ENCODE measurements around the gene EXOC1.

EXOC1 gene

GRCh38 chr4:55849724-55850123 is 3.7 kb upstream of the EXOC1 start:
- in situ Hi-C loops (cut with MboI; ENCODE audit: low sequenced_read_pairs) = loop anchor here (25.0 kb wide), 1 partner anchor 462 kb away; the partner anchor contains the start of gene TMEM165

- in situ Hi-C loops (cut with MboI; ENCODE audit: low sequenced_read_pairs) = loop anchor here (25.0 kb wide), 1 partner anchor 465 kb away; the partner anchor contains the start of gene TMEM165
Observed at GRCh38 chr4:55851885-55852284, 1.6 kb upstream of the EXOC1 start.

- in situ Hi-C loops (cut with MboI; ENCODE audit: low sequenced_read_pairs) = loop anchor here (25.0 kb wide), 1 partner anchor 467 kb away; the partner anchor contains the start of gene TMEM165
Observed at GRCh38 chr4:55854129-55854528, 681 bp downstream of the EXOC1 start.

GRCh38 chr4:55857586-55857985 is 4.1 kb downstream of the EXOC1 start:
- in situ Hi-C loops (cut with MboI; ENCODE audit: low sequenced_read_pairs) = loop anchor here (25.0 kb wide), 1 partner anchor 470 kb away; the partner anchor contains the start of gene TMEM165

GRCh38 chr4:55859711-55860110 is 6.3 kb downstream of the EXOC1 start:
- in situ Hi-C loops (cut with MboI; ENCODE audit: low sequenced_read_pairs) = loop anchor here (25.0 kb wide), 1 partner anchor 472 kb away; the partner anchor contains the start of gene TMEM165

GRCh38 chr4:55864577-55865223 is 11.3 kb downstream of the EXOC1 start:
- in situ Hi-C loops (cut with MboI; ENCODE audit: low sequenced_read_pairs) = loop anchor here (25.0 kb wide), 1 partner anchor 477 kb away; the partner anchor contains the start of gene TMEM165

GRCh38 chr4:55865228-55865806 is 11.9 kb downstream of the EXOC1 start:
- in situ Hi-C loops (cut with MboI; ENCODE audit: low sequenced_read_pairs) = loop anchor here (25.0 kb wide), 1 partner anchor 478 kb away; the partner anchor contains the start of gene TMEM165

GRCh38 chr4:55866290-55866907 is 13.0 kb downstream of the EXOC1 start:
- in situ Hi-C loops (cut with MboI; ENCODE audit: low sequenced_read_pairs) = loop anchor here (25.0 kb wide), 1 partner anchor 479 kb away; the partner anchor contains the start of gene TMEM165

GRCh38 chr4:55866973-55867574 is 13.6 kb downstream of the EXOC1 start:
- in situ Hi-C loops (cut with MboI; ENCODE audit: low sequenced_read_pairs) = loop anchor here (25.0 kb wide), 1 partner anchor 480 kb away; the partner anchor contains the start of gene TMEM165

GRCh38 chr4:55868581-55869090 is 15.2 kb downstream of the EXOC1 start:
- in situ Hi-C loops (cut with MboI; ENCODE audit: low sequenced_read_pairs) = loop anchor here (25.0 kb wide), 1 partner anchor 481 kb away; the partner anchor contains the start of gene TMEM165

GRCh38 chr4:55871299-55871800 is 17.9 kb downstream of the EXOC1 start:
- in situ Hi-C loops (cut with MboI; ENCODE audit: low sequenced_read_pairs) = loop anchor here (25.0 kb wide), 1 partner anchor 484 kb away; the partner anchor contains the start of gene TMEM165

GRCh38 chr4:55874831-55875230 is 21.4 kb downstream of the EXOC1 start:
- in situ Hi-C loops (cut with MboI; ENCODE audit: low sequenced_read_pairs) = loop anchor here (25.0 kb wide), 1 partner anchor 488 kb away; the partner anchor contains the start of gene TMEM165

- in situ Hi-C loops (cut with MboI; ENCODE audit: low sequenced_read_pairs) = no loop called here
Observed at GRCh38 chr4:55876387-55876786, 22.9 kb downstream of the EXOC1 start.

GRCh38 chr4:55879224-55879623 is 25.8 kb downstream of the EXOC1 start:
- in situ Hi-C loops (cut with MboI; ENCODE audit: low sequenced_read_pairs) = no loop called here

GRCh38 chr4:55880652-55881280 is 27.3 kb downstream of the EXOC1 start:
- in situ Hi-C loops (cut with MboI; ENCODE audit: low sequenced_read_pairs) = no loop called here

GRCh38 chr4:55884093-55884850 is 30.8 kb downstream of the EXOC1 start:
- in situ Hi-C loops (cut with MboI; ENCODE audit: low sequenced_read_pairs) = no loop called here

GRCh38 chr4:55884851-55885219 is 31.4 kb downstream of the EXOC1 start:
- in situ Hi-C loops (cut with MboI; ENCODE audit: low sequenced_read_pairs) = no loop called here

- in situ Hi-C loops (cut with MboI; ENCODE audit: low sequenced_read_pairs) = no loop called here
Observed at GRCh38 chr4:55887594-55887993, 34.1 kb downstream of the EXOC1 start.

- in situ Hi-C loops (cut with MboI; ENCODE audit: low sequenced_read_pairs) = no loop called here
Observed at GRCh38 chr4:55892156-55892555, 38.7 kb downstream of the EXOC1 start.
